Measurements from ENCODE around the gene TMTC2.

The TMTC2 gene

GRCh38 chr12:82883394-82884355 lies 197.0 kb downstream of the TMTC2 start:
- DNase-seq (ENCODE audit: low spot score) = no peak

GRCh38 chr12:82886671-82887340 lies 200.1 kb downstream of the TMTC2 start:
- DNase-seq (ENCODE audit: low spot score) = no peak

DNA sequence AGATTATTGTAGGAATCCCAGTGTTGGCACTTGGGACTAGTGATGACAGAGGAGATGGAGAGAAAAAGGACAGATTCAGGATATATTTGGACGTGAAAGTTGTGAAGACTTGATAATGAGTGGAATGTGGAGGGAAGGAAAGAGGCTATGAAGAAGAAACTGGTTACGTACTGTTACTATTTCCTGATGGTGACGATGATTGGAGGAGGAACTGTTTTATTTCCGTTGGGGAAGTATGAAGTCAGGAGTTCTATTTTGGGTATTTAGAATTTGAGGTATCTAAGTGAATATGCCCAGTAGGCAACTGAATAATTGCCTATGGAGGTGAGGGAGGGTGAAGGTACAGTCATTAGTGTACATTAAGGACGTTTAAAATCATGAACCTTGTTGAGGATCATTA lies 207.2 kb downstream of the TMTC2 start:
- no peak for DNase-seq (ENCODE audit: low spot score)

DNA sequence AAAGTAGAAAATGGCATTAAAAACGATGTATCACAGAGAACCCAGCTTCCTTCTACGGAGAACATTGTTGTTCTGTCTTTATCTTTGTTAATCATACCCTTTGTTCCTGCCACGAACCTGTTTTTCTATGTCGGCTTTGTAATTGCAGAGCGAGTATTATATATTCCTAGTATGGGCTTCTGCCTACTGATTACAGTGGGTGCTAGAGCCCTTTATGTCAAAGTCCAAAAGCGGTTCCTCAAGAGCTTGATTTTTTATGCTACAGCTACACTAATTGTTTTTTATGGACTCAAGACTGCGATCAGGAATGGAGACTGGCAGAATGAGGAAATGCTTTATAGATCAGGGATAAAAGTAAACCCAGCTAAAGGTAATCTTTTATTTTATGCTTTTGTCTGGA lies 209.6 kb downstream of the TMTC2 start:
- DNase-seq (ENCODE audit: low spot score) = no peak

- DNase-seq (ENCODE audit: low spot score) = peak; percentile 24
These were observed 210.3 kb downstream of the TMTC2 start for GRCh38 chr12:82896979-82897378.

DNA sequence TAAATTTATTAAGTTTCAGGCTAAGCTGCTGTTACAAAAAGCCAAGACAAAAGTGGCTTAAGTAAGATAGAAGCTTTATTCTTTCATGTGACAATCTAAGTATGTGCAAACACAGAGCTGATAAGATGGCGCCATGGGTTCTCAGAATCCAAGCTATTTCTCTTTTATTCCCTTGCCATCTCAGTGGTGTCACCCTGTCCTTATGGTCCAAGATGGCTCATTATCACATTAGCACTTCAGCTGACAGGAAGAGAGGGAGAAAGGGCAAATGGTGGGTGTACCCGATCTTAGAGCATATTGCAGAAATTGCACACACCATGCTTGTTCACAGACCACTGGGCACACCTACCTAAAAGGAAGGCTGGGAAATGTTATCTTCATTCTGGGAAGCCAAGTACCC lies 211.7 kb downstream of the TMTC2 start:
- DNase-seq (ENCODE audit: low spot score) = no peak

- no peak for DNase-seq (ENCODE audit: low spot score)
These were observed 217.6 kb downstream of the TMTC2 start for GRCh38 chr12:82904219-82904790.

DNA sequence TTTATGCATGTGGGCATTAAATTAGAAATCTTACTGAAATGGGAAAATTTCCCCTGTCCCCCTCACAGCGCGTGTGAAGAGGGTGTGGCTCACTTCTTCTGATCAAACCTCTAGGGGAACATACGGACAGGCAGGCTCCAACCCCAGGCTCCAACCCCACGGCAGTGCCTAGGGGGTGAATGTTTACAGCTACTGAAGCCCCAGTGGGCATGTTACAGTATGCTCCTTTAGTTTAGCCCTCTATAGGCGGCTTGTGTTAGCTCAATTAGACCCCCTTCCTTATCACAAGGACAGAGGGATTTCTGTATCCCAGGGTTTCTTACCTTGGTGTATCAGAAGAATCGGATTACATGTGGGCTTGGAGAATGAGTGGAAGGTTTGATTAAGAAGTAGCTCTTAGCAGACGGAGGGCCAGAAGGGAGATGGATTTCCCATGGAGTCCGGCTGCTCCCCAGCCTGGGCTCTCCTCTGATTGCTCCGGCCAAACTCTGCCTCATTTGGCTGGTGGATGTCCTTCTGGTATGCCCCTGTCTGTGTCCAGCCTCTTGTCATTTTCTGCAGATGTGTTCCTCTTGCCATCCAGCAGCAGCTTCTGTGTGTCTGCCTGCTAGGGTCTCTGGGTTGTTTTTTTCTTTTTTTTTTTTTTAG lies 223.7 kb downstream of the TMTC2 start:
- DNase-seq (ENCODE audit: low spot score) = no peak

GRCh38 chr12:82912406-82912805 lies 225.7 kb downstream of the TMTC2 start:
- DNase-seq (ENCODE audit: low spot score) = no peak

- DNase-seq (ENCODE audit: low spot score) = no peak
These were observed 232.8 kb downstream of the TMTC2 start for GRCh38 chr12:82919388-82920054.

GRCh38 chr12:82923935-82924334 lies 237.2 kb downstream of the TMTC2 start:
- no peak for DNase-seq (ENCODE audit: low spot score)

DNA sequence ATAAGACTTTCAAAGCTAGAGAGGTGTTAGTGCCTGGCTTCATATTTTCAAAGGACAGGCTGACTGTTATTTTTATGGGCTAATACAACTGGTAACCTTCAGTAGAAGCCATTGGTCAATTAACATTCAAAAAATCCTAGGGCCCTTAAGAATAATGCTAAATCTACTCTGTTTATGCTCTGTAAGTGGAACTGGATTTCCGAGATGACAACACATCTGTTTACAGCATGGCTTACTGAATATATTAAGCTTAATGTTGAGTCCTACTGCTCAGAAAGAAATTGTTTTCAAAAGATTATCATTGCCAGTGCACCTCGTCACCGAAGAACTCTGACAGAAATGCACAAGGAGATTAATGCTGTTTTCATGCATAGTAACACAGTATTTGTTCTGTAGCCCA lies 239.9 kb downstream of the TMTC2 start:
- no peak for DNase-seq (ENCODE audit: low spot score)

DNA sequence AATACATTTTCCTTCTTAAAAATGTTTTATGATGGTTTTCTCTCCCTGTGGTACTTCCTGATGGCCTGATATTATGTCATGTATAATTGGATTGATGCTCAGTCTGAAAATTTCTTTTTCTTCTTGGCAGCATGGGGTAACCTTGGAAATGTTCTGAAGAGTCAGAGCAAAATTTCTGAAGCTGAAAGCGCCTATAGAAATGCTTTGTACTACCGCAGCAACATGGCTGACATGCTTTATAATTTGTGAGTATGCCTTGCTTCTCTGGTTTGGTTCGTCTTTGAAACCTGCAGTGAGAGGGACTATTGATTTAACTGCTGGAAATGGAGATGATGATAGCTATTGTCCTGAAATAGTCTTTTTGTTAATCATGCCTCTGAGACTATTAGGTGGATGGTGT lies 243.6 kb downstream of the TMTC2 start:
- no peak for DNase-seq (ENCODE audit: low spot score)

GRCh38 chr12:82931349-82932116 lies 244.8 kb downstream of the TMTC2 start:
- DNase-seq (ENCODE audit: low spot score) = no peak

- DNase-seq (ENCODE audit: low spot score) = no peak
These were observed 250.4 kb downstream of the TMTC2 start for GRCh38 chr12:82937151-82937550.

- no peak for DNase-seq (ENCODE audit: low spot score)
These were observed 255.8 kb downstream of the TMTC2 start for GRCh38 chr12:82942521-82942920.

- no peak for DNase-seq (ENCODE audit: low spot score)
These were observed 256.3 kb downstream of the TMTC2 start for GRCh38 chr12:82942991-82943401.

GRCh38 chr12:82948491-82948890 lies 261.8 kb downstream of the TMTC2 start:
- DNase-seq (ENCODE audit: low spot score) = no peak

DNA sequence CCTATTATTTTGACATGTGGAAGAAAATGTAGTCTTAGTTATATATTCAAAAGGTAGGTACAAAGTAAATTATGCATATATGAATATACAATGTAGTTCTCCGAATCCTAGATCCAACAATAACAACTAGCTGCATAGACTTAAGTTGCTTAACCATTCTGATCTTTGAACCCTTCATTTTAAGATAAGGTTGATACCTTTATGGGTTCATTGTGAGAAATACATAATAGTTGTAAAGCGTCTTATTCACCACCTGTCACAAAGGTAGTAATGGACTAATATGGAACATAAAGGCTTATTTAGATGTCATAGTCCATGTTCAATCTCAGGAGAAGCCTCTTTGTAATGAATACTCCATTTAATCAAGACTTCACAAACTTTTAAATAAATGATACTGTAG lies 263.6 kb downstream of the TMTC2 start:
- DNase-seq (ENCODE audit: low spot score) = no peak

DNA sequence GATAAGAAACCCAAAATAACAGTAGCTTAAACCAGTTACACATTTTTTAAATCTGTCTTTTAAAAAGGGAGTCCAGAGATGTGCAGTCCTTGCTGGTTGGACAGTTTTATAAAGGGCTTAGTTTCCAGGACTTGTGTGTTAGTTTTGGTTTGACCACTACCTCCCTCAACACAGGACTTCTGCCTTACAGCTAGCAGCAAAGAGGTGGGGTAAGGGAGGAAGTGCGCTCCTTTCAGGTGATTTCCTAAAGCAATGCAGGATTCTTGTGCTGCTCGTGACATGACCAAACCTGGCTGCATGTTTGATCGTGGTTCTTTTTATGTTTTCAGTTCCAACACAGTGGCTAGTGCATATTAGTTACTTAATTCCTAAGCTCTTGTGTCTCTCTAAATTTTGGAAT lies 266.2 kb downstream of the TMTC2 start:
- DNase-seq (ENCODE audit: low spot score) = no peak

- DNase-seq (ENCODE audit: low spot score) = no peak
These were observed 266.7 kb downstream of the TMTC2 start for GRCh38 chr12:82953397-82953796.

Data from HuH-7.5 (cell line).